Common myeloid progenitor, CD34-positive (primary cell): ENCODE results near the gene CREB5.

Source experiments
- CTCF ChIA-PET: fragments of 350-600 bp; sonication (Branson Sonifier 250); formaldehyde crosslinking; loops from one replicate; lab custom pipeline; 2021; ENCODE audit warnings: antibody characterized with exemption; lab: Charles Lee
- POLR2A ChIA-PET: fragments of 350-600 bp; sonication (Branson Sonifier 250); formaldehyde crosslinking; loops from one replicate; lab custom pipeline; 2021; ENCODE audit warnings: antibody characterized with exemption; lab: Charles Lee
- DNase-seq, 3 donors: peaks; one replicate each; pipeline versions ENCODE4 v3.0.0 to v3.0.0-alpha.2; 2013
- H3K27ac ChIP-seq, 2 experiments: 1 replicate in 1 of 2; 2 replicates in 1 of 2; pipeline ENCODE4 v1.7.0; 2013; ENCODE audit warnings: inconsistent platforms in 2 of 2, low read length in 2 of 2, mild to moderate bottlenecking in 2 of 2, low read depth in 1 of 2, moderate library complexity in 1 of 2; ENCODE audit not compliant: severe bottlenecking in 2 of 2, insufficient read depth in 1 of 2, poor library complexity in 1 of 2
- H3K27me3 ChIP-seq, 5 experiments: replicated peaks in 2 of 5; 1 replicate in 3 of 5; 2 replicates in 2 of 5; pipeline versions ENCODE4 v1.6.1 to v1.7.0; 2013; ENCODE audit warnings: low read length in 4 of 5, mild to moderate bottlenecking in 2 of 5, moderate library complexity in 2 of 5, inconsistent platforms in 1 of 5; ENCODE audit not compliant: insufficient read depth in 5 of 5, control insufficient read depth in 4 of 5
- H3K36me3 ChIP-seq, 4 experiments: 1 replicate in 2 of 4; 2 replicates in 2 of 4; pipeline versions ENCODE4 v1.6.1 to v1.7.0; 2013; ENCODE audit warnings: low read length in 3 of 4, control low read depth in 1 of 4, mild to moderate bottlenecking in 1 of 4; ENCODE audit not compliant: control insufficient read depth in 4 of 4, insufficient read depth in 4 of 4
- H3K4me1 ChIP-seq, 4 experiments: 1 replicate in 3 of 4; 2 replicates in 1 of 4; pipeline versions ENCODE4 v1.6.1 to v1.7.1; 2013; ENCODE audit warnings: low read length in 3 of 4, mild to moderate bottlenecking in 3 of 4, control low read depth in 1 of 4, inconsistent platforms in 1 of 4, moderate library complexity in 1 of 4; ENCODE audit not compliant: control insufficient read depth in 4 of 4, insufficient read depth in 4 of 4; ENCODE audit errors: control extremely low read depth in 1 of 4
- H3K4me3 ChIP-seq, 7 experiments: 1 replicate in 4 of 7; 2 replicates in 3 of 7; pipeline versions ENCODE4 v1.5.1 to v1.7.0; 2013; ENCODE audit warnings: mild to moderate bottlenecking in 7 of 7, low read length in 6 of 7, moderate library complexity in 6 of 7, inconsistent platforms in 2 of 7, low read depth in 2 of 7, control low read depth in 1 of 7; ENCODE audit not compliant: insufficient read depth in 4 of 7, control insufficient read depth in 1 of 7; ENCODE audit errors: extremely low read depth in 1 of 7
- H3K9me3 ChIP-seq, 5 experiments: 1 replicate in 4 of 5; 2 replicates in 1 of 5; pipeline versions ENCODE4 v1.6.1 to v1.7.1; 2013; ENCODE audit warnings: low read length in 4 of 5, mild to moderate bottlenecking in 2 of 5, inconsistent platforms in 1 of 5, low read depth in 1 of 5, moderate library complexity in 1 of 5; ENCODE audit not compliant: control insufficient read depth in 4 of 5, insufficient read depth in 2 of 5; ENCODE audit errors: control extremely low read depth in 1 of 5
- WGBS: methylation state at CpG from one replicate; pipeline ENCODE4 v1.1.5; 2013; ENCODE audit not compliant: insufficient coverage; 5-methylcytosine and 5-hydroxymethylcytosine counted together

CREB5 gene

DNA sequence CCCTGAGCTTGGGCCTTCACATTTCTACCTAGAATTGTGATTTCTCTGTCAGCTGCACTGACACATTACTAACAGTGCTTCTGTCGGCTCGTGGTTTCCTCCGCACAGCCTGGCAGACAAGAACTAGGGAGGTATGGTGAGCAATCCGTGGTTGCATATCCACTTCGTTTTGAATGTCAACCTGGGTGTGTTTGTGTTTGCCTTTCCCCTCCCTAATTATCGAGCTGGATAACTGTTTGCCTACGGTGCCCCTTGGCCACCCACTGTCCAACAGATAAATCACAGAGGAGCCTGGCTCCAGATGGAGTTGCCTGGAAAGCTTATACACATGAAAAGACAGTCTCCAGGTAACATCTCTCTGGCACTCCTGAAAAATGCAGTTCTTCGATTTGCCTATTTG is 317.0 kb downstream of the CREB5 start:
- H3K36me3 ChIP-seq: no peaks in the 10 kb centered on the region
- H3K4me3 ChIP-seq: no peak overlapping the region
- CTCF ChIA-PET: interaction anchor here (1.5 kb wide), 1 partner anchor 9 kb away, joined by 4 read pairs; no protein-coding TSS in a partner anchor
- POLR2A ChIA-PET: interaction anchor here (0.7 kb wide), 1 partner anchor 96 kb away, joined by 3 read pairs; no protein-coding TSS in a partner anchor
- WGBS: 48% methylated on average over 3 of the region's 8 CpGs
- H3K9me3 ChIP-seq: no peaks in the 10 kb centered on the region
- peaks cover 0 to 1% (median 0%) of the 10 kb centered on the region in 5 experiments for H3K27me3 ChIP-seq
- no peak overlapping the region for H3K27ac ChIP-seq
- peak in 2 of 3 donors; percentile 25 to 30 for DNase-seq
- peaks cover 0 to 8% (median 0%) of the 10 kb centered on the region in 4 experiments for H3K4me1 ChIP-seq

DNA sequence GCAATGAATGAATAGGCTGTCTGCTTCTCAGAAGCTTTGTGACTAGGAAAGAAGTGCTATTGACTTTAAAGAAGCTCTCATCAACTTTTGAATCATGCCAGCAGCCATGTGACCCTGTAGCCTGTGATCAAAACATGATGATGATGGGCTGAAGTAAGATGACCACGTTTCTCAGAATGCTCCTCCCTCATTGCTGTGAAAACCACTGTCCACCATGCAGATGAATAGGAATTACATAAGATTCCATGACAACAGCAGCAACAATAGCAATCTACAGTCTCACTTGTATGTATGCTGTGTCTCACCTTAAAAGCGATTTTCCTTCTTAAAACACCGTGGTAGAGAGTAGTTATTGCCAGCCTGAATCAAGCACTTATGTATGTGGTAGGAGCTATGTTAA is 317.4 kb downstream of the CREB5 start:
- no peak overlapping the region for H3K27ac ChIP-seq
- WGBS: 100% methylated on average over 1 of the region's 3 CpGs
- peaks cover 0 to 1% (median 0%) of the 10 kb centered on the region in 5 experiments for H3K27me3 ChIP-seq
- H3K36me3 ChIP-seq: no peaks in the 10 kb centered on the region
- no peak overlapping the region for H3K4me3 ChIP-seq
- CTCF ChIA-PET: interaction anchor here (1.5 kb wide), 1 partner anchor 9 kb away, joined by 4 read pairs; no protein-coding TSS in a partner anchor
- no peak for DNase-seq
- H3K4me1 ChIP-seq: peaks cover 0 to 8% (median 0%) of the 10 kb centered on the region in 4 experiments
- POLR2A ChIA-PET: no interaction called here
- no peaks in the 10 kb centered on the region for H3K9me3 ChIP-seq

DNA sequence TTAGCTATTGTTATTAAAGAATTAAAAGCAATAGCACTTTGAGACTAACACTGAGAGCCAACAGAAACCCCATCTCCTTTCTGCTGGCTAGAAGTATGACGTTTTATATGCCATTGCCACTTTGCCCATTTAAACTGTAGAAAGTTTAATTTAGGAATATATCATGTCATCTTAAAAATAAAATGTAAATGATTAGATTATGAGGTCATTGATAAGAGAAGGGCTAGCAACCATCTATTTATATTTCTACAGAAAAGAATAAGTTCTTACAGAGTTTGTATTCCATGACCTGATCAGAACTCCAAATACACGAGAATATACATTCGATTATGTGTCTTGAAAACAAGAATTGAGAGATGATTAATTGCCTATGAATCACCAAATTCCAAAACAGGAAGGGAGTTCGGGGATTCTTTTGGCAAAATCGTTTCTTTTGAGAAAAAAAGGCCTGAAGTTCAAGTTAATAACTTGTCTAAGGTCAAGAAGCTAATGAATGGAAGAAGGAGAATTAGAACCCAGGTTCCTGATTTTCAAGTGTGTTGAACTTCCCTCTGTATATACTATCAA is 318.9 kb downstream of the CREB5 start:
- WGBS: 71% methylated on average over 2 of the region's 5 CpGs
- Histone ChIP-seq H3K4me3 (no peak overlapping the region), H3K27ac (no peak overlapping the region), H3K36me3 (no peaks in the 10 kb centered on the region), H3K9me3 (no peaks in the 10 kb centered on the region), H3K27me3 (peaks cover 0 to 1% (median 0%) of the 10 kb centered on the region in 5 experiments), H3K4me1 (peaks cover 0 to 4% (median 0%) of the 10 kb centered on the region in 4 experiments)
- no peak for DNase-seq
- ChIA-PET POLR2A (no interaction called here), CTCF (no interaction called here)

DNA sequence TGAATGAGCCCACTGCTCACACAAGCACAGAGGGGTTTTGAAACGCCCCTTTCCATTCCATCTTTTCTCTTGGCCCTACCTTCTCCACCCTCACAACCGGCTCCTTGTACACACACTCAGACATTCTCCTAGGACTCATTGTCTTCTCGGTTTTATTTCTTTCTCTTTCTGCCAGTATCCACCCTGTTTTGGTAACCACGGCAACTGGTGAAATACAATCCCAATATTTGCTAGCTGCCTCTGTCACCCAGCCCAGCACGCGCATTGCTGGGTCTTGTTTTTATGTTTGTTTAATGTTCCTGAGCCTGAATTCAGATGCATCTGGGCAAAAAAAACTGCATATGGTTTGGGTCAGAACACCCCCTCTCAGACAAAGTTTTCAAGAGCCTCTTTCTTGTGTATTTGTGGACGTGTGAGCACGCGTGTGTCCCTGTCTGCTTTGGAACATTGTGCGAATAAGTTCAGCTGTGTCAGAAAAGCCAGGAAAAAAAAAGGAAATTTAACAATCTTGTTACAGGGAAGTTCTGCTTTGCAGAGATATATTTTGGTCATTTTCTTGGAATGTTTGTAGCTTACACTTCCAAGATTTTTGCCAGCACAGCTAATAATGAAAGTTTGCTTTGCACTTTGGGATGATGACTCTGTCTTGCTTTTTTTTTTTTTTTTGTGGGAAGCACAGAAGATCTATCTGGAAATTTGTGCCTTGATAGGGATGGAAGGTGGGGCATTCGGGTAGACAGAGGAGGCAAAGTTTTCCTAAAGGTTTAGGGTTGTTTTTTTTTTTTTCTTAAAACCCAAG is 320.0 kb downstream of the CREB5 start:
- Histone ChIP-seq H3K4me1 (peaks cover 0 to 4% (median 0%) of the 10 kb centered on the region in 4 experiments), H3K36me3 (no peaks in the 10 kb centered on the region), H3K27me3 (peaks cover 0 to 1% (median 0%) of the 10 kb centered on the region in 5 experiments), H3K27ac (no peak overlapping the region), H3K4me3 (no peak overlapping the region), H3K9me3 (no peaks in the 10 kb centered on the region)
- ChIA-PET CTCF (no interaction called here), POLR2A (no interaction called here)
- WGBS: 87% methylated on average over 3 of the region's 11 CpGs
- DNase-seq: no peak

DNA sequence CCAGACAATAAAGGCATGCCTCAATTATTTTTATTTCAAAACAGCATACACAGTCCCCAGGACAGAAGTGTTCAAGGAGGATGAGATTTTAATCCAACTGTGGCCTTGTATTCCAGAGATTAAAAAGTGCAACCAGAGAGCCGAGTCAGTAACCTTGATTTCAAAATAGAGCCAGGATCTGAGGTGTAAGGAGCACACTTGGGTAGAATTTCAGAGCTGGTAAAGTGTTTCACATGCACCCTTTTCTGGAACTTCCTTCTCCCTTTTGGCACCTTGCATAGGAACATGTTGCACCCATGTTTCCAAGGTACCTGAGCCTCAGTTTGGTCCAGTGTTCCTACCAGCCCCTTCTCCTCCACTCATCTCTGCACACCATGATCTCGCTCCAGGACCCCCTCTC is 320.7 kb downstream of the CREB5 start:
- POLR2A ChIA-PET: no interaction called here
- H3K36me3 ChIP-seq: no peaks in the 10 kb centered on the region
- H3K27me3 ChIP-seq: peaks cover 0 to 1% (median 0%) of the 10 kb centered on the region in 5 experiments
- DNase-seq: no peak
- H3K27ac ChIP-seq: no peak overlapping the region
- H3K9me3 ChIP-seq: no peaks in the 10 kb centered on the region
- peaks cover 0 to 4% (median 0%) of the 10 kb centered on the region in 4 experiments for H3K4me1 ChIP-seq
- CTCF ChIA-PET: interaction anchor here (0.5 kb wide), 1 partner anchor 480 kb away, joined by 3 read pairs; no protein-coding TSS in a partner anchor
- WGBS: 96% methylated on average over 2 of the region's 2 CpGs
- H3K4me3 ChIP-seq: no peak overlapping the region

DNA sequence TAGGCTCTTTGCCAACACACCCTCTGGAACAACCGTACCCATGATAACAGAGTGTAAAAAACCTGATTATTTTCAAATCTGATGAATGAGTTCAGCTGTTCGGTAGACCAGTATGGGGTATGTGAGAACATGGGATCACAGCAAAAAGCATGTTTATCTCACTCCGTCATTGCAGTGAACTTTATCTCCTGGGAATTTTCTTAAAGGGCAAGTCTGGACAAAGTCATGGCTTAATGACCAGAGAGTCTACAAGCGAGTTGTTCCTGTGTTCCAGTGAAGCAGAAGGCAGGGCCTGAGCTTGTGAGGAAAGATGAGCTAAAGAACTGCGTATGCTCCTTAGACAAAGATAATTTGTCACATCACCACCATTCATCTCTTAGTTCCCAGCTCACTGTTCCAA is 326.1 kb downstream of the CREB5 start:
- Histone ChIP-seq H3K27me3 (no peaks in the 10 kb centered on the region), H3K4me1 (no peaks in the 10 kb centered on the region), H3K9me3 (no peaks in the 10 kb centered on the region), H3K27ac (no peak overlapping the region), H3K36me3 (no peaks in the 10 kb centered on the region), H3K4me3 (no peak overlapping the region)
- WGBS: 94% methylated on average over 3 of the region's 5 CpGs
- DNase-seq: no peak
- ChIA-PET POLR2A (no interaction called here), CTCF (interaction anchor here (1.0 to 1.6 kb wide), 3 partner anchors 8 to 38 kb away, joined by 3 to 4 read pairs (median 3); no protein-coding TSS in a partner anchor)
